ENCODE data around the gene BSDC1. TPM values are rescaled to one million over a fixed set of nuclear protein-coding genes. Genes with fewer than 3 reads are reported as not detected.

Gene BSDC1
- total RNA-seq, 1 experiment from 2014 or later, result 33.2 TPM

GRCh38 chr1:32329931-32330466, 64.2 kb downstream of the BSDC1 start:
- no peak for TF ChIP-seq CTCF (IDR thresholded peaks at IDR 0.05; ENCODE audit: insufficient read depth in 1 of 2, low read depth in 1 of 2, low read length in 1 of 2, severe bottlenecking in 1 of 2, unreplicated experiment in 1 of 2)
- Mint-ChIP-seq H3K9me3 (ENCODE audit: unreplicated experiment) (no peaks in the 10 kb centered on the region), H3K4me3 (ENCODE audit: unreplicated experiment) (no peak overlapping the region), H3K36me3 (ENCODE audit: insufficient read depth, unreplicated experiment) (peaks cover 76% of the 10 kb centered on the region), H3K4me1 (ENCODE audit: low read depth, unreplicated experiment) (peaks cover 21% of the 10 kb centered on the region), H3K27me3 (ENCODE audit: insufficient read depth, unreplicated experiment) (no peaks in the 10 kb centered on the region), H3K27ac (ENCODE audit: unreplicated experiment) (peak overlapping the region; percentile 29)
- intact Hi-C loops (cut with micrococcal nuclease; ENCODE audit: unreplicated experiment), result no loop called here
- Histone ChIP-seq H3K4me1 (peaks cover 22% of the 10 kb centered on the region), H3K36me3 (ENCODE audit: control insufficient read depth, insufficient read depth, low read length) (peaks cover 3% of the 10 kb centered on the region; the same call in 1 of the 2 replicates), H3K4me3 (ENCODE audit: low read depth, low read length) (no peak overlapping the region), H3K9me3 (no peaks in the 10 kb centered on the region), H3K27me3 (replicated peaks; ENCODE audit: control insufficient read depth, insufficient read depth, low read length) (no peaks in the 10 kb centered on the region)
- BruUV-seq (replicated peaks), result no TSS peak
- CTCF ChIA-PET, result no interaction called here
- DNase-seq, result no peak
- POLR2A ChIA-PET, result interaction anchor here (1.1 kb wide), 1 partner anchor 8 kb away, joined by 4 read pairs; no protein-coding TSS in a partner anchor

- peaks cover 52% of the 10 kb centered on the region for H3K36me3 Mint-ChIP-seq (ENCODE audit: insufficient read depth, unreplicated experiment)
- no peaks in the 10 kb centered on the region for H3K27me3 Mint-ChIP-seq (ENCODE audit: insufficient read depth, unreplicated experiment)
- intact Hi-C loops (cut with micrococcal nuclease; ENCODE audit: unreplicated experiment), result no loop called here
- ChIA-PET POLR2A (no interaction called here), CTCF (no interaction called here)
- Histone ChIP-seq H3K36me3 (ENCODE audit: control insufficient read depth, insufficient read depth, low read length) (peaks cover 2% of the 10 kb centered on the region; the same call in 1 of the 2 replicates), H3K4me1 (peaks cover 12% of the 10 kb centered on the region), H3K27me3 (replicated peaks; ENCODE audit: control insufficient read depth, insufficient read depth, low read length) (no peaks in the 10 kb centered on the region), H3K4me3 (ENCODE audit: low read depth, low read length) (no peak overlapping the region), H3K9me3 (no peaks in the 10 kb centered on the region)
- no peak overlapping the region for H3K4me3 Mint-ChIP-seq (ENCODE audit: unreplicated experiment)
- BruUV-seq (replicated peaks), result no TSS peak
- H3K4me1 Mint-ChIP-seq (ENCODE audit: low read depth, unreplicated experiment), result peaks cover 6% of the 10 kb centered on the region
- no peak overlapping the region for H3K27ac Mint-ChIP-seq (ENCODE audit: unreplicated experiment)
- DNase-seq, result no peak
- TF ChIP-seq CTCF (IDR thresholded peaks at IDR 0.05; ENCODE audit: insufficient read depth in 1 of 2, low read depth in 1 of 2, low read length in 1 of 2, severe bottlenecking in 1 of 2, unreplicated experiment in 1 of 2), result no peak
- no peaks in the 10 kb centered on the region for H3K9me3 Mint-ChIP-seq (ENCODE audit: unreplicated experiment)
These were observed 67.0 kb downstream of the BSDC1 start for GRCh38 chr1:32327204-32327603.

- no peaks in the 10 kb centered on the region for H3K9me3 Mint-ChIP-seq (ENCODE audit: unreplicated experiment)
- Histone ChIP-seq H3K36me3 (ENCODE audit: control insufficient read depth, insufficient read depth, low read length) (0 out of 2 replicates have a peak, but pooled peaks cover 1% of the 10 kb centered on the region), H3K4me3 (ENCODE audit: low read depth, low read length) (no peak overlapping the region), H3K4me1 (peaks cover 17% of the 10 kb centered on the region), H3K27me3 (replicated peaks; ENCODE audit: control insufficient read depth, insufficient read depth, low read length) (no peaks in the 10 kb centered on the region), H3K9me3 (no peaks in the 10 kb centered on the region)
- DNase-seq, result peak; percentile 63 to 79
- TF ChIP-seq CTCF (IDR thresholded peaks at IDR 0.05; ENCODE audit: insufficient read depth in 1 of 2, low read depth in 1 of 2, low read length in 1 of 2, severe bottlenecking in 1 of 2, unreplicated experiment in 1 of 2), result no peak
- BruUV-seq (replicated peaks), result no TSS peak
- no peaks in the 10 kb centered on the region for H3K27me3 Mint-ChIP-seq (ENCODE audit: insufficient read depth, unreplicated experiment)
- H3K4me1 Mint-ChIP-seq (ENCODE audit: low read depth, unreplicated experiment), result peaks cover 5% of the 10 kb centered on the region
- intact Hi-C loops (cut with micrococcal nuclease; ENCODE audit: unreplicated experiment), result loop anchor here (5.0 kb wide), 1 partner anchor 80 kb away; no protein-coding TSS in a partner anchor
- POLR2A ChIA-PET, result interaction anchor here (0.6 to 1.7 kb wide), 5 partner anchors 9 to 142 kb away, joined by 4 to 17 read pairs (median 5); partner anchors contain the start of genes BSDC1, MARCKSL1 and TXLNA
- peak overlapping the region; percentile 60 for H3K4me3 Mint-ChIP-seq (ENCODE audit: unreplicated experiment)
- peak overlapping the region; percentile 74 for H3K27ac Mint-ChIP-seq (ENCODE audit: unreplicated experiment)
- CTCF ChIA-PET, result interaction anchor here (0.7 to 1.1 kb wide), 2 partner anchors 14 to 106 kb away, joined by 4 to 9 read pairs; partner anchors contain the start of gene MARCKSL1
- peaks cover 27% of the 10 kb centered on the region for H3K36me3 Mint-ChIP-seq (ENCODE audit: insufficient read depth, unreplicated experiment)
These were observed 72.4 kb downstream of the BSDC1 start for GRCh38 chr1:32321712-32322291.
